Measurements from ENCODE around the gene CLCN1.

CLCN1 gene

GRCh38 chr7:143383642-143383957, 67.7 kb downstream of the CLCN1 start:
- Histone ChIP-seq H3K27me3 (ENCODE audit: insufficient read depth, low read length, poor library complexity) (no peaks in the 10 kb centered on the region), H3K79me2 (ENCODE audit: insufficient read depth, low read length) (no peaks in the 10 kb centered on the region), H4K20me1 (ENCODE audit: insufficient read depth, low read length) (no peaks in the 10 kb centered on the region), H2AFZ (ENCODE audit: low read depth, low read length) (no peak overlapping the region), H3K36me3 (ENCODE audit: insufficient read depth, low read length) (no peaks in the 10 kb centered on the region), H3K4me2 (ENCODE audit: insufficient read depth, low read length) (no peak overlapping the region), H3K4me1 (ENCODE audit: insufficient read depth, low read length) (peaks cover 16% of the 10 kb centered on the region), H3K9ac (ENCODE audit: low read depth, low read length) (no peak overlapping the region), H3K9me3 (ENCODE audit: insufficient read depth, low read length, severe bottlenecking) (no peaks in the 10 kb centered on the region), H3K4me3 (ENCODE audit: low read depth in 1 of 2, low read length in 2 of 2) (no peak overlapping the region), H3K27ac (ENCODE audit: low read length) (no peak overlapping the region)
- ATAC-seq (ENCODE audit: insufficient read depth, low read depth): no peak
- no peak for TF ChIP-seq EZH2 (IDR thresholded peaks at IDR 0.05; ENCODE audit: borderline replicate concordance, low read depth, low read length, severe bottlenecking)
- TF ChIP-seq, protein P1, sequence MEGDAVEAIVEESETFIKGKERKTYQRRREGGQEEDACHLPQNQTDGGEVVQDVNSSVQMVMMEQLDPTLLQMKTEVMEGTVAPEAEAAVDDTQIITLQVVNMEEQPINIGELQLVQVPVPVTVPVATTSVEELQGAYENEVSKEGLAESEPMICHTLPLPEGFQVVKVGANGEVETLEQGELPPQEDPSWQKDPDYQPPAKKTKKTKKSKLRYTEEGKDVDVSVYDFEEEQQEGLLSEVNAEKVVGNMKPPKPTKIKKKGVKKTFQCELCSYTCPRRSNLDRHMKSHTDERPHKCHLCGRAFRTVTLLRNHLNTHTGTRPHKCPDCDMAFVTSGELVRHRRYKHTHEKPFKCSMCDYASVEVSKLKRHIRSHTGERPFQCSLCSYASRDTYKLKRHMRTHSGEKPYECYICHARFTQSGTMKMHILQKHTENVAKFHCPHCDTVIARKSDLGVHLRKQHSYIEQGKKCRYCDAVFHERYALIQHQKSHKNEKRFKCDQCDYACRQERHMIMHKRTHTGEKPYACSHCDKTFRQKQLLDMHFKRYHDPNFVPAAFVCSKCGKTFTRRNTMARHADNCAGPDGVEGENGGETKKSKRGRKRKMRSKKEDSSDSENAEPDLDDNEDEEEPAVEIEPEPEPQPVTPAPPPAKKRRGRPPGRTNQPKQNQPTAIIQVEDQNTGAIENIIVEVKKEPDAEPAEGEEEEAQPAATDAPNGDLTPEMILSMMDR (IDR thresholded peaks at IDR 0.05; ENCODE audit: borderline replicate concordance, extremely low read depth, low read length, poor library complexity, severe bottlenecking): no peak
- no peak for DNase-seq

DNA sequence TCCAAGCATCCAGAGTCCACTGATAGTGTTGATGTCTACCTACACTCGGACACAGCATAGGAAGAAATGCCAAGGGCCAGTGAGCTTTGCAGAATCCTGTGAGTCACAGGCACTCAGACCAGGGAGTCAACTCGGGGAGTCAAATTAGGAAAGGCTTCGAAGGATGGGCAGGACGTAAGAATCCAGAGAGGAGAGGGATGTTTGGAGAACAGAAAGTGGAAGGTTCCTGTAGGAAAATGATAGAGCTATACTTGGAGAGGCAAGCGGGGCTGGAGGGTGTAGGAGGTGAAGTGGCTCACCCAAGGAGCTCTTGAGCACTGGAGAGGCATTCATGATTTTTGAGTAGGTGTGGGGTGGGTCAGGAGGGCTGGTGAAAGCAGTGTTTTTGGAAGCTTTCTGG, 68.2 kb downstream of the CLCN1 start:
- Histone ChIP-seq H3K79me2 (ENCODE audit: insufficient read depth, low read length) (no peaks in the 10 kb centered on the region), H3K9ac (ENCODE audit: low read depth, low read length) (no peak overlapping the region)
- TF ChIP-seq, protein P1 (IDR thresholded peaks at IDR 0.05; ENCODE audit: borderline replicate concordance, extremely low read depth, low read length, poor library complexity, severe bottlenecking): no peak
- no peak for TF ChIP-seq EZH2 (IDR thresholded peaks at IDR 0.05; ENCODE audit: borderline replicate concordance, low read depth, low read length, severe bottlenecking)

GRCh38 chr7:143384661-143385631, 69.0 kb downstream of the CLCN1 start:
- no peaks in the 10 kb centered on the region for H4K20me1 ChIP-seq (ENCODE audit: insufficient read depth, low read length)
- no peak overlapping the region for H3K4me3 ChIP-seq (ENCODE audit: low read depth in 1 of 2, low read length in 2 of 2)

More for the DNA sequence above, 68.2 kb downstream of the CLCN1 start:
- Histone ChIP-seq H4K20me1 (ENCODE audit: insufficient read depth, low read length) (no peaks in the 10 kb centered on the region), H3K27me3 (ENCODE audit: insufficient read depth, low read length, poor library complexity) (no peaks in the 10 kb centered on the region), H3K4me2 (ENCODE audit: insufficient read depth, low read length) (no peak overlapping the region), H3K36me3 (ENCODE audit: insufficient read depth, low read length) (no peaks in the 10 kb centered on the region), H2AFZ (ENCODE audit: low read depth, low read length) (no peak overlapping the region), H3K9me3 (ENCODE audit: insufficient read depth, low read length, severe bottlenecking) (no peaks in the 10 kb centered on the region), H3K4me1 (ENCODE audit: insufficient read depth, low read length) (peaks cover 16% of the 10 kb centered on the region), H3K27ac (ENCODE audit: low read length) (no peak overlapping the region), H3K4me3 (ENCODE audit: low read depth in 1 of 2, low read length in 2 of 2) (no peak overlapping the region)
- ATAC-seq (ENCODE audit: insufficient read depth, low read depth): no peak
- DNase-seq: no peak

More at GRCh38 chr7:143384661-143385631, 69.0 kb downstream of the CLCN1 start:
- Histone ChIP-seq H2AFZ (ENCODE audit: low read depth, low read length) (no peak overlapping the region), H3K9me3 (ENCODE audit: insufficient read depth, low read length, severe bottlenecking) (no peaks in the 10 kb centered on the region), H3K36me3 (ENCODE audit: insufficient read depth, low read length) (no peaks in the 10 kb centered on the region), H3K9ac (ENCODE audit: low read depth, low read length) (no peak overlapping the region), H3K4me2 (ENCODE audit: insufficient read depth, low read length) (no peak overlapping the region), H3K27me3 (ENCODE audit: insufficient read depth, low read length, poor library complexity) (no peaks in the 10 kb centered on the region), H3K79me2 (ENCODE audit: insufficient read depth, low read length) (no peaks in the 10 kb centered on the region), H3K27ac (ENCODE audit: low read length) (no peak overlapping the region), H3K4me1 (ENCODE audit: insufficient read depth, low read length) (peaks cover 9% of the 10 kb centered on the region)
- TF ChIP-seq EZH2 (IDR thresholded peaks at IDR 0.05; ENCODE audit: borderline replicate concordance, low read depth, low read length, severe bottlenecking): no peak
- TF ChIP-seq, protein P1 (IDR thresholded peaks at IDR 0.05; ENCODE audit: borderline replicate concordance, extremely low read depth, low read length, poor library complexity, severe bottlenecking): no peak
- no peak for DNase-seq
- no peak for ATAC-seq (ENCODE audit: insufficient read depth, low read depth)
